Right renal cortex interstitium (tissue), 3 donors: ENCODE results near the gene CX3CR1. TPM values are rescaled to one million over a fixed set of nuclear protein-coding genes. Genes with fewer than 3 reads are reported as not detected.
A peak's percentile ranks its signal among the peaks of the same experiment; 100 is the strongest.

Experiments used
- DNase-seq, 3 donors: peaks; one replicate each; pipeline ENCODE4 v3.0.0-alpha.2; 2013; ENCODE audit warnings: low read depth in 3 of 3, low spot score in 2 of 3
- polyA plus RNA-seq, 3 donors: library from polyadenylated mRNA; unstranded; fragments of 120-200 nt; gene quantifications; one replicate each; pipeline ENCODE4 v1.2.1, GENCODE V29; 2013; ENCODE audit not compliant: insufficient read length in 3 of 3

Gene CX3CR1
- polyA plus RNA-seq, 3 donors, result 4.8 to 5.9 (median 4.9) TPM

GRCh38 chr3:39292961-39293360, 13.1 kb upstream of the CX3CR1 start:
- no peak for DNase-seq

GRCh38 chr3:39291903-39292329, 12.1 kb upstream of the CX3CR1 start:
- DNase-seq, result peak in 2 of 3 donors; percentile 10

GRCh38 chr3:39290255-39290654, 10.4 kb upstream of the CX3CR1 start:
- DNase-seq, result no peak

- no peak for DNase-seq
These were observed 9.3 kb upstream of the CX3CR1 start for GRCh38 chr3:39289107-39289506.

GRCh38 chr3:39288300-39288808, 8.5 kb upstream of the CX3CR1 start:
- DNase-seq, result peak; percentile 57 to 80 (median 67)

- no peak for DNase-seq
These were observed 7.7 kb upstream of the CX3CR1 start for GRCh38 chr3:39287216-39288164.

- DNase-seq, result no peak
These were observed 6.9 kb upstream of the CX3CR1 start for GRCh38 chr3:39286771-39287170.

GRCh38 chr3:39285332-39285731, 5.5 kb upstream of the CX3CR1 start:
- no peak for DNase-seq

GRCh38 chr3:39284457-39284881, 4.6 kb upstream of the CX3CR1 start:
- no peak for DNase-seq

GRCh38 chr3:39282057-39282456, 2.2 kb upstream of the CX3CR1 start:
- DNase-seq, result no peak

GRCh38 chr3:39281533-39281932, 1.7 kb upstream of the CX3CR1 start:
- DNase-seq, result no peak

GRCh38 chr3:39280571-39280970, 735 bp upstream of the CX3CR1 start:
- DNase-seq, result no peak

GRCh38 chr3:39278616-39278935, 1.3 kb downstream of the CX3CR1 start:
- DNase-seq, result no peak

GRCh38 chr3:39277893-39278615, 1.8 kb downstream of the CX3CR1 start:
- no peak for DNase-seq

- DNase-seq, result no peak
These were observed 3.1 kb downstream of the CX3CR1 start for GRCh38 chr3:39276746-39277145.

GRCh38 chr3:39275963-39276593, 3.8 kb downstream of the CX3CR1 start:
- no peak for DNase-seq

- DNase-seq, result no peak
These were observed 4.8 kb downstream of the CX3CR1 start for GRCh38 chr3:39275052-39275451.

GRCh38 chr3:39273119-39273518, 6.7 kb downstream of the CX3CR1 start:
- DNase-seq, result no peak

- DNase-seq, result no peak
These were observed 7.6 kb downstream of the CX3CR1 start for GRCh38 chr3:39272191-39272590.

- no peak for DNase-seq
These were observed 8.4 kb downstream of the CX3CR1 start for GRCh38 chr3:39271363-39271914.

GRCh38 chr3:39269528-39269927, 10.3 kb downstream of the CX3CR1 start:
- DNase-seq, result no peak
